H9 (cell line): ENCODE measurements around the gene STN1. TPM values are rescaled to one million over a fixed set of nuclear protein-coding genes. Genes with fewer than 3 reads are reported as not detected.

Source experiments
- DNase-seq: peaks from one replicate; pipeline ENCODE4 v3.0.0-alpha.2; 2017
- H2AFZ ChIP-seq: one replicate; pipeline ENCODE4 v1.6.1; 2013; ENCODE audit warnings: mild to moderate bottlenecking, low read length, control low read depth, moderate library complexity
- H2AK5ac ChIP-seq: 2 replicates; pipeline ENCODE4 v1.6.1; 2013; ENCODE audit warnings: low read length, control low read depth, mixed read lengths; ENCODE audit not compliant: insufficient read length
- H2BK120ac ChIP-seq: one replicate; pipeline ENCODE4 v1.6.1; 2013; ENCODE audit warnings: low read depth, mild to moderate bottlenecking, low read length, control low read depth, inconsistent platforms; ENCODE audit not compliant: poor library complexity, severe bottlenecking
- H2BK12ac ChIP-seq: 2 replicates; pipeline ENCODE4 v1.6.1; 2013; ENCODE audit warnings: low read length, control low read depth, mixed read lengths, low read depth; ENCODE audit not compliant: insufficient read length
- H2BK15ac ChIP-seq: 2 replicates; pipeline ENCODE4 v1.6.1; 2013; ENCODE audit warnings: low read depth, low read length, control low read depth
- H2BK20ac ChIP-seq: one replicate; pipeline ENCODE4 v1.6.1; 2013; ENCODE audit warnings: low read depth, mild to moderate bottlenecking, low read length, control low read depth, inconsistent platforms; ENCODE audit not compliant: poor library complexity, severe bottlenecking
- H2BK5ac ChIP-seq: 2 replicates; pipeline ENCODE4 v1.6.1; 2013; ENCODE audit warnings: low read length, control low read depth, mixed read lengths; ENCODE audit not compliant: insufficient read length
- H3K14ac ChIP-seq: 2 replicates; pipeline ENCODE4 v1.6.1; 2013; ENCODE audit warnings: low read length, control low read depth; ENCODE audit not compliant: insufficient read depth
- H3K18ac ChIP-seq: 2 replicates; pipeline ENCODE4 v1.6.1; 2013; ENCODE audit warnings: low read depth, mild to moderate bottlenecking, mixed read lengths, low read length, control low read depth; ENCODE audit not compliant: insufficient read length
- H3K23ac ChIP-seq: 2 replicates; pipeline ENCODE4 v1.6.1; 2013; ENCODE audit warnings: low read length, control low read depth, mixed read lengths, low read depth; ENCODE audit not compliant: insufficient read length
- H3K23me2 ChIP-seq: 2 replicates; pipeline ENCODE4 v1.6.1; 2013; ENCODE audit warnings: low read depth, mild to moderate bottlenecking, mixed read lengths, low read length, control low read depth; ENCODE audit not compliant: insufficient read length, poor library complexity, severe bottlenecking
- H3K27ac ChIP-seq: 2 replicates; pipeline ENCODE4 v1.5.1; 2013; ENCODE audit warnings: low read length, control low read depth, mixed read lengths, low read depth; ENCODE audit not compliant: insufficient read length
- H3K27me3 ChIP-seq: 2 replicates; pipeline ENCODE4 v1.6.1; 2013; ENCODE audit warnings: low read length, control low read depth, inconsistent platforms; ENCODE audit not compliant: insufficient read depth
- H3K4ac ChIP-seq: 2 replicates; pipeline ENCODE4 v1.6.1; 2013; ENCODE audit warnings: low read depth, mild to moderate bottlenecking, control low read depth, inconsistent platforms, low read length, moderate library complexity
- H3K4me1 ChIP-seq: 2 replicates; pipeline ENCODE4 v1.6.1; 2013; ENCODE audit warnings: low read length, control low read depth, inconsistent platforms; ENCODE audit not compliant: insufficient read depth
- H3K4me2 ChIP-seq: 2 replicates; pipeline ENCODE4 v1.6.1; 2013; ENCODE audit warnings: low read length, control low read depth, mixed read lengths; ENCODE audit not compliant: insufficient read length, insufficient read depth
- H3K56ac ChIP-seq: 2 replicates; pipeline ENCODE4 v1.6.1; 2013; ENCODE audit warnings: low read depth, mild to moderate bottlenecking, mixed read lengths, low read length, control low read depth; ENCODE audit not compliant: insufficient read length
- H3K79me1 ChIP-seq: 2 replicates; pipeline ENCODE4 v1.6.1; 2013; ENCODE audit warnings: low read depth, mild to moderate bottlenecking, moderate library complexity, low read length, control low read depth, inconsistent platforms; ENCODE audit not compliant: insufficient read depth, poor library complexity, severe bottlenecking
- H3K79me2 ChIP-seq: 2 replicates; pipeline ENCODE4 v1.6.1; 2013; ENCODE audit warnings: low read length, control low read depth, inconsistent platforms; ENCODE audit not compliant: insufficient read depth
- H3K9ac ChIP-seq: 2 replicates; pipeline ENCODE4 v1.6.1; 2013; ENCODE audit warnings: low read length, control low read depth, mixed read lengths; ENCODE audit not compliant: insufficient read length; ENCODE audit errors: extremely low read depth
- H3K9me3 ChIP-seq: one replicate; pipeline ENCODE4 v1.6.1; 2013; ENCODE audit warnings: low read depth, low read length, inconsistent platforms; ENCODE audit not compliant: control insufficient read depth
- H3T11ph ChIP-seq: one replicate; pipeline ENCODE4 v1.6.1; 2013; ENCODE audit warnings: mild to moderate bottlenecking, low read length, control low read depth, inconsistent platforms
- H4K20me1 ChIP-seq: one replicate; pipeline ENCODE4 v1.6.1; 2013; ENCODE audit not compliant: control insufficient read depth, insufficient read length, insufficient read depth
- H4K5ac ChIP-seq: 2 replicates; pipeline ENCODE4 v1.6.1; 2013; ENCODE audit warnings: low read depth, mild to moderate bottlenecking, mixed read lengths, low read length, control low read depth; ENCODE audit not compliant: insufficient read length
- H4K8ac ChIP-seq: replicated peaks from 2 replicates; pipeline ENCODE4 v1.6.1; 2013; ENCODE audit warnings: low read length, control low read depth, mixed read lengths, low read depth; ENCODE audit not compliant: insufficient read length
- H4K91ac ChIP-seq: 2 replicates; pipeline ENCODE4 v1.6.1; 2013; ENCODE audit warnings: low read depth, mild to moderate bottlenecking, moderate library complexity, mixed read lengths, low read length, control low read depth; ENCODE audit not compliant: insufficient read length
- H3K27ac Mint-ChIP-seq, 3 experiments: 2 replicates in 2 of 3; 3 replicates in 1 of 3; pipeline ENCODE4 v1.8.0; 2020 to 2021; ENCODE audit warnings: mixed read lengths in 3 of 3, mild to moderate bottlenecking in 1 of 3, moderate library complexity in 1 of 3
- H3K27me3 Mint-ChIP-seq: 2 replicates; pipeline ENCODE4 v1.8.0; 2021; ENCODE audit warnings: low read depth, mild to moderate bottlenecking, moderate library complexity, mixed read lengths
- H3K36me3 Mint-ChIP-seq, 3 experiments: 2 replicates in 2 of 3; 3 replicates in 1 of 3; pipeline ENCODE4 v1.8.0; 2020 to 2021; ENCODE audit warnings: low read depth in 3 of 3, mixed read lengths in 3 of 3; ENCODE audit not compliant: insufficient read depth in 1 of 3
- H3K4me1 Mint-ChIP-seq, 2 experiments: 2 replicates each; pipeline ENCODE4 v1.8.0; 2020; ENCODE audit warnings: mixed read lengths in 2 of 2
- H3K4me3 Mint-ChIP-seq, 2 experiments: 2 replicates in 1 of 2; 3 replicates in 1 of 2; pipeline ENCODE4 v1.8.0; 2020 to 2021; ENCODE audit warnings: mild to moderate bottlenecking in 2 of 2, mixed read lengths in 2 of 2, moderate library complexity in 1 of 2
- H3K9me3 Mint-ChIP-seq, 2 experiments: 2 replicates in 1 of 2; 3 replicates in 1 of 2; pipeline ENCODE4 v1.8.0; 2020; ENCODE audit warnings: mild to moderate bottlenecking in 2 of 2, mixed read lengths in 2 of 2, moderate library complexity in 1 of 2
- WGBS: extraction: QIAGEN DNeasy Blood & Tissue Kit; methylation state at CpG from one replicate; pipeline ENCODE4 v1.1.7; 2013; ENCODE audit warnings: missing lambda C conversion rate, low lambda C conversion rate, mixed read lengths; ENCODE audit not compliant: insufficient read length; ENCODE audit errors: extremely low coverage; 5-methylcytosine and 5-hydroxymethylcytosine counted together
- total RNA-seq: library from RNA; stranded (reverse); gene quantifications from 2 replicates; pipeline ENCODE4 v1.2.1, GENCODE V29; 2021
- TF ChIP-seq, protein P1 (sequence below): fragments of 200-600 bp; sonication (generic); conservative IDR thresholded peaks from 3 replicates; pipeline ENCODE4 v1.8.0; 2021; ENCODE audit warnings: antibody characterized with exemption, mild to moderate bottlenecking

The STN1 gene
- total RNA-seq, 1 experiment from 2014 or later = 11.3 TPM

DNA sequence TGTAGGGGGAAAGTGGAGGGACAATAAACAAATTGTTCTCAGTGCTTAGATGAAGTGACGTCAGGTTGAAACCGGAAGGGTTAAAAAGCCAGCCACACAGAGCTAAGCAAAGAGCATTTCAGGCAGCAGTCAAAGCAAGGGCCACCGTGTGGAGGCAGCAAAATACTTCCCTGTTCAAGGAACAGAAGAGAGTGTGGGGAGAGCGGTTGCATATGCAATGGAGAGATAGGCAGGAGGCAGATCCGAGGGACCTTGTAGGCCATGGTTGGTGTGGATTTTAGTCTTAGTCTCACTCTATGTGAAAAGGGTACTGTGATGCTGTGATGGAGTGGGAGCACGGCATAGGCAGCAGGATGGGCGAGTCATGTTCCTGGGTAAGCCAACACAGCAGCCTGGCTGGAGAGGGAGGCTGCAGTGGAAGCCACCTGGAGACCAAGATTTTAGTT lies 3.8 kb upstream of the STN1 start:
- H3K4me1 Mint-ChIP-seq = peaks cover 17 to 19% of the 10 kb centered on the region in 2 experiments
- Histone ChIP-seq H3K79me1 (no peaks in the 10 kb centered on the region), H2BK5ac (no peak overlapping the region), H3K23ac (no peak overlapping the region), H3K4ac (no peak overlapping the region), H3K9me3 (no peaks in the 10 kb centered on the region), H3T11ph (no peak overlapping the region), H3K18ac (no peak overlapping the region), H2BK120ac (no peak overlapping the region), H2BK12ac (no peak overlapping the region), H3K56ac (no peak overlapping the region), H4K5ac (no peak overlapping the region), H3K4me1 (peaks cover 3% of the 10 kb centered on the region; the same call in 1 of the 2 replicates), H4K20me1 (no peaks in the 10 kb centered on the region), H2AFZ (no peak overlapping the region), H3K4me2 (no peak overlapping the region), H3K79me2 (no peaks in the 10 kb centered on the region), H3K23me2 (peaks cover 10% of the 10 kb centered on the region), H3K27ac (no peak overlapping the region), H4K8ac (no peak overlapping the region), H3K27me3 (no peaks in the 10 kb centered on the region), H4K91ac (no peak overlapping the region), H2BK20ac (no peak overlapping the region), H3K14ac (no peak overlapping the region), H3K9ac (no peak overlapping the region), H2BK15ac (no peak overlapping the region), H2AK5ac (no peak overlapping the region)
- no peaks in the 10 kb centered on the region for H3K9me3 Mint-ChIP-seq
- no peak overlapping the region for H3K27ac Mint-ChIP-seq
- no peak overlapping the region for H3K4me3 Mint-ChIP-seq
- no CpG with 5 or more reads among the region's 7 CpGs for WGBS
- peak; percentile 63 for DNase-seq
- H3K27me3 Mint-ChIP-seq = no peaks in the 10 kb centered on the region
- TF ChIP-seq, protein P1, sequence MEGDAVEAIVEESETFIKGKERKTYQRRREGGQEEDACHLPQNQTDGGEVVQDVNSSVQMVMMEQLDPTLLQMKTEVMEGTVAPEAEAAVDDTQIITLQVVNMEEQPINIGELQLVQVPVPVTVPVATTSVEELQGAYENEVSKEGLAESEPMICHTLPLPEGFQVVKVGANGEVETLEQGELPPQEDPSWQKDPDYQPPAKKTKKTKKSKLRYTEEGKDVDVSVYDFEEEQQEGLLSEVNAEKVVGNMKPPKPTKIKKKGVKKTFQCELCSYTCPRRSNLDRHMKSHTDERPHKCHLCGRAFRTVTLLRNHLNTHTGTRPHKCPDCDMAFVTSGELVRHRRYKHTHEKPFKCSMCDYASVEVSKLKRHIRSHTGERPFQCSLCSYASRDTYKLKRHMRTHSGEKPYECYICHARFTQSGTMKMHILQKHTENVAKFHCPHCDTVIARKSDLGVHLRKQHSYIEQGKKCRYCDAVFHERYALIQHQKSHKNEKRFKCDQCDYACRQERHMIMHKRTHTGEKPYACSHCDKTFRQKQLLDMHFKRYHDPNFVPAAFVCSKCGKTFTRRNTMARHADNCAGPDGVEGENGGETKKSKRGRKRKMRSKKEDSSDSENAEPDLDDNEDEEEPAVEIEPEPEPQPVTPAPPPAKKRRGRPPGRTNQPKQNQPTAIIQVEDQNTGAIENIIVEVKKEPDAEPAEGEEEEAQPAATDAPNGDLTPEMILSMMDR = peak; percentile 36; the same call in 2 of the 3 replicates
- no peaks in the 10 kb centered on the region for H3K36me3 Mint-ChIP-seq
